A673 (cell line): ENCODE data around the gene ODAM.

ENCODE experiments used
- CTCF ChIP-seq: fragments of 300-800, 200-600 bp; sonication (generic); conservative IDR thresholded peaks from 2 replicates; pipeline ENCODE4 v1.5.1; 2017; ENCODE audit warnings: low read depth, mild to moderate bottlenecking, antibody characterized with exemption, low read length, moderate library complexity, mixed read lengths
- EZH2 ChIP-seq: fragments of 200-600 bp; sonication (generic); IDR thresholded peaks from 2 replicates; pipeline ENCODE4 v1.6.1; 2017; ENCODE audit warnings: borderline replicate concordance, low read depth, mild to moderate bottlenecking, mixed read lengths, antibody characterized with exemption, low read length; ENCODE audit not compliant: poor library complexity, severe bottlenecking

DNA sequence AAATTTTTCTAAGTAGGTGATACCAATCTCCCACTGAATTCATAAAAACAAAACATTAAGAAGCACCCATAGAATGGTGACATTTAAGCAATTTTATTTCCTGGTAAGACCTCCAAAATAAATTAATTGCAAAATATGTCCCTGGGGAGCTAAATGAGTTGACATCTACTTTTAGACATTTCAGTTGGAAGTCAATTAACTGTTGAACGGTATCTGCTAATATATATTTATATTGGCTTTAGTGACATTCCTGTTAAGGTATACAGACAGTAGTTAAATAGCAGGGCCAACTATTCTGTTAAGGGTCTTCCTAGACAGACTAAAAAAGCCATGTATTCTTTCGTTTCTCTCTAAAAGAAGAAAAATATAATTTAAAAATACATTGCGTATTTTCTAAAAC is 41.6 kb upstream of the ODAM start, which contains the start of gene PRR27:
- TF ChIP-seq CTCF: no peak
- TF ChIP-seq EZH2: no peak
